Colonic mucosa (tissue), 4 donors: ENCODE results near the gene PLEKHN1. TPM values are rescaled to one million over a fixed set of nuclear protein-coding genes. Genes with fewer than 3 reads are reported as not detected.
A peak's percentile ranks its signal among the peaks of the same experiment; 100 is the strongest.

Experiments
- DNase-seq: peaks from one replicate; pipeline ENCODE4 v3.0.0-alpha.2; 2020
- H3K27ac ChIP-seq: fragments of 200-600 bp; one replicate; pipeline ENCODE4 v1.8.0; 2021
- H3K27me3 ChIP-seq: fragments of 200-600 bp; one replicate; pipeline ENCODE4 v1.8.0; 2021
- H3K36me3 ChIP-seq: fragments of 200-600 bp; one replicate; pipeline ENCODE4 v1.8.0; 2021
- H3K4me1 ChIP-seq: fragments of 200-600 bp; one replicate; pipeline ENCODE4 v1.8.0; 2021; ENCODE audit warnings: mild to moderate bottlenecking
- H3K4me3 ChIP-seq: fragments of 200-600 bp; one replicate; pipeline ENCODE4 v1.8.0; 2021
- H3K9ac ChIP-seq, 2 donors: one replicate each; pipeline ENCODE4 v1.7.0; 2013; ENCODE audit warnings: control low read depth in 2 of 2, low read depth in 2 of 2, low read length in 2 of 2
- H3K9me3 ChIP-seq: fragments of 200-600 bp; one replicate; pipeline ENCODE4 v1.8.0; 2021
- CTCF ChIP-seq: fragments of 200-600 bp; IDR thresholded peaks from one replicate; pipeline ENCODE4 v1.8.0; 2022; ENCODE audit warnings: antibody characterized with exemption, mild to moderate bottlenecking
- intact Hi-C: fragments of 100-400 bp; cut with DNase I; formaldehyde crosslinking; loops from one replicate; pipeline ENCODE4 v1.14.1; 2022
- total RNA-seq, 2 donors: library from RNA; stranded (reverse); fragmentation: NEBNext Ultra II Directional in 1 of 2; extraction: Animal tissue kit (Norgen Biotek cat#: 25700) in 1 of 2; gene quantifications; one replicate each; pipeline ENCODE4 v1.2.1, GENCODE V29; 2021
- donor health status: healthy.
- donor health status: DM: no; HTN: no; CAD: no.
- donor health status: DM: no; HTN: no; CAD: no.

Gene PLEKHN1
- total RNA-seq, result under 1 TPM; 0.61 to 0.64 TPM

GRCh38 chr1:966135-966703 lies at the start of gene PLEKHN1:
TSS of gene PLEKHN1 (plus strand) at chr1:966482. CDS start at chr1:966532, 50 bp downstream.
- no peak for TF ChIP-seq CTCF
- peak within 1 kb of the TSS; percentile 51 to 65 for H3K9ac ChIP-seq
- peak within 1 kb of the TSS; percentile 55 for H3K27ac ChIP-seq
- intact Hi-C loops, result no loop called here
- peak; percentile 62 for DNase-seq
- H3K4me1 ChIP-seq, result peaks cover 12% of the 10 kb centered on the region
- no peaks in the 10 kb centered on the region for H3K36me3 ChIP-seq
- H3K9me3 ChIP-seq, result no peaks in the 10 kb centered on the region
- H3K27me3 ChIP-seq, result peaks cover 24% of the 10 kb centered on the region
- peak within 1 kb of the TSS; percentile 47 for H3K4me3 ChIP-seq

- H3K27me3 ChIP-seq, result peaks cover 64% of the 10 kb centered on the region
- H3K36me3 ChIP-seq, result no peaks in the 10 kb centered on the region
- no peak for DNase-seq
- no peak overlapping the region for H3K4me3 ChIP-seq
- H3K9ac ChIP-seq, result no peak overlapping the region
- TF ChIP-seq CTCF, result no peak
- intact Hi-C loops, result no loop called here
- H3K9me3 ChIP-seq, result no peaks in the 10 kb centered on the region
- H3K4me1 ChIP-seq, result peaks cover 11% of the 10 kb centered on the region
- no peak overlapping the region for H3K27ac ChIP-seq
These were observed 49.2 kb upstream of the PLEKHN1 start for GRCh38 chr1:917076-917459.

- Histone ChIP-seq H3K36me3 (no peaks in the 10 kb centered on the region), H3K9ac (no peak overlapping the region), H3K9me3 (no peaks in the 10 kb centered on the region), H3K27me3 (peaks cover 69% of the 10 kb centered on the region), H3K4me3 (no peak overlapping the region), H3K4me1 (peaks cover 11% of the 10 kb centered on the region), H3K27ac (no peak overlapping the region)
- intact Hi-C loops, result no loop called here
- no peak for DNase-seq
- no peak for TF ChIP-seq CTCF
These were observed 48.7 kb upstream of the PLEKHN1 start for GRCh38 chr1:917466-918091.

- Histone ChIP-seq H3K9me3 (no peaks in the 10 kb centered on the region), H3K36me3 (no peaks in the 10 kb centered on the region), H3K9ac (no peak overlapping the region), H3K4me1 (peaks cover 16% of the 10 kb centered on the region), H3K27ac (no peak overlapping the region), H3K4me3 (no peak overlapping the region), H3K27me3 (peaks cover 77% of the 10 kb centered on the region)
- no peak for TF ChIP-seq CTCF
- no peak for DNase-seq
- intact Hi-C loops, result no loop called here
These were observed 47.9 kb upstream of the PLEKHN1 start for GRCh38 chr1:918353-918752.

GRCh38 chr1:918843-919242 lies 47.4 kb upstream of the PLEKHN1 start:
- intact Hi-C loops, result no loop called here
- Histone ChIP-seq H3K4me1 (peaks cover 17% of the 10 kb centered on the region), H3K27ac (no peak overlapping the region), H3K27me3 (peaks cover 76% of the 10 kb centered on the region), H3K4me3 (no peak overlapping the region), H3K9me3 (no peaks in the 10 kb centered on the region), H3K9ac (no peak overlapping the region), H3K36me3 (no peaks in the 10 kb centered on the region)
- no peak for TF ChIP-seq CTCF
- DNase-seq, result no peak
